ENCODE data around the gene EYS. TPM values are rescaled to one million over a fixed set of nuclear protein-coding genes. Genes with fewer than 3 reads are reported as not detected.

The EYS gene
- total and polyA plus RNA-seq, 9 of the 15 experiments (the other 6 are each of a cell fraction or from before 2014, with no cell fraction given), result 0.03 to 0.36 (median 0.10) TPM; not detected in 2

DNA sequence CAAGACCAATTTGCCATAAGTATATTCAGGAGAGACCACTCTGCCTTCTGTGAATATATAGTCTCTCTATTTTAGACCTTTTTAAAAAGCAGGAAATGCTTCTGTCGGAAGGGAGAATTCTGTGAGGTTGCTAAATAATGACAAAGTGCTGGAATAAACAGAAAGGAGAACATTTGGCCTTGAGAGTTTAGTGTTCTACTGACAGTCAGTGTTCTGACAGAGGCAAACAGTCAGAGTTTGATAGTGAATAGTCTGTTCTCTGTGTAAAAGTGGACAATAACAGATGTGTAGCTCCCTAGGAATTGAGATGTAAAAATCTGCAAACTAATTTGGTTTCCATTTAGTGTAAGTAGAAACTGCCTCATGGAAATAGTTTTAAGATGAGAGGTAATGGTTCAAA is 1850.8 kb downstream of the EYS start:
- POLR2A ChIA-PET, result no interaction called here
- intact Hi-C loops (cut with micrococcal nuclease), result no loop called here
- Histone ChIP-seq H3K9me3 (replicated peaks; ENCODE audit: control insufficient read depth, insufficient read depth, low read depth, low read length) (no peaks in the 10 kb centered on the region), H3K4me2 (ENCODE audit: insufficient read depth, low read length) (no peak overlapping the region), H3K9me1 (ENCODE audit: control insufficient read depth, insufficient read depth, low read length) (no peaks in the 10 kb centered on the region), H3K27me3 (ENCODE audit: control insufficient read depth in 2 of 2, insufficient read depth in 2 of 2, low read length in 2 of 2) (no peaks in the 10 kb centered on the region), H3K36me3 (ENCODE audit: control insufficient read depth, insufficient read depth, low read length) (no peaks in the 10 kb centered on the region), H3K4me1 (replicated peaks in 1 of 2; ENCODE audit: control insufficient read depth in 2 of 2, insufficient read depth in 2 of 2, low read length in 2 of 2) (no peaks in the 10 kb centered on the region), H4K20me1 (replicated peaks; ENCODE audit: control insufficient read depth, insufficient read depth, low read length) (no peaks in the 10 kb centered on the region), H3K27ac (ENCODE audit: extremely low read depth, low read depth, low read length) (no peak overlapping the region), H3K4me3 (no peak overlapping the region), H3K79me2 (ENCODE audit: control insufficient read depth, insufficient read depth, low read length) (no peaks in the 10 kb centered on the region), H2AFZ (ENCODE audit: low read depth, low read length) (no peak overlapping the region), H3K9ac (ENCODE audit: insufficient read depth in 1 of 2, low read depth in 2 of 2, low read length in 2 of 2) (no peak overlapping the region)
- ATAC-seq (no peak), FAIRE-seq (no peak), DNase-seq (ENCODE audit: extremely low read depth in 1 of 4, low spot score in 3 of 4) (no peak)
- no peak for TF ChIP-seq BMI1 (IDR thresholded peaks at IDR 0.05; ENCODE audit: low read length)
- TF ChIP-seq, protein P1, sequence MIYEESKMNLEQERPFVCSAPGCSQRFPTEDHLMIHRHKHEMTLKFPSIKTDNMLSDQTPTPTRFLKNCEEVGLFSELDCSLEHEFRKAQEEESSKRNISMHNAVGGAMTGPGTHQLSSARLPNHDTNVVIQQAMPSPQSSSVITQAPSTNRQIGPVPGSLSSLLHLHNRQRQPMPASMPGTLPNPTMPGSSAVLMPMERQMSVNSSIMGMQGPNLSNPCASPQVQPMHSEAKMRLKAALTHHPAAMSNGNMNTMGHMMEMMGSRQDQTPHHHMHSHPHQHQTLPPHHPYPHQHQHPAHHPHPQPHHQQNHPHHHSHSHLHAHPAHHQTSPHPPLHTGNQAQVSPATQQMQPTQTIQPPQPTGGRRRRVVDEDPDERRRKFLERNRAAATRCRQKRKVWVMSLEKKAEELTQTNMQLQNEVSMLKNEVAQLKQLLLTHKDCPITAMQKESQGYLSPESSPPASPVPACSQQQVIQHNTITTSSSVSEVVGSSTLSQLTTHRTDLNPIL (CRISPR knock-in tag; IDR thresholded peaks at IDR 0.05), result no peak
- TF ChIP-seq, protein P2, sequence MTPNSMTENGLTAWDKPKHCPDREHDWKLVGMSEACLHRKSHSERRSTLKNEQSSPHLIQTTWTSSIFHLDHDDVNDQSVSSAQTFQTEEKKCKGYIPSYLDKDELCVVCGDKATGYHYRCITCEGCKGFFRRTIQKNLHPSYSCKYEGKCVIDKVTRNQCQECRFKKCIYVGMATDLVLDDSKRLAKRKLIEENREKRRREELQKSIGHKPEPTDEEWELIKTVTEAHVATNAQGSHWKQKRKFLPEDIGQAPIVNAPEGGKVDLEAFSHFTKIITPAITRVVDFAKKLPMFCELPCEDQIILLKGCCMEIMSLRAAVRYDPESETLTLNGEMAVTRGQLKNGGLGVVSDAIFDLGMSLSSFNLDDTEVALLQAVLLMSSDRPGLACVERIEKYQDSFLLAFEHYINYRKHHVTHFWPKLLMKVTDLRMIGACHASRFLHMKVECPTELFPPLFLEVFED (CRISPR knock-in tag; conservative IDR thresholded peaks at IDR 0.05), result no peak
- TF ChIP-seq ETV5 (CRISPR knock-in tag; IDR thresholded peaks at IDR 0.05; ENCODE audit: low read depth), result no peak
- no TSS peak for BruUV-seq (replicated peaks)
- in situ Hi-C loops (cut with MboI), result no loop called here
- CTCF ChIA-PET (ENCODE audit: low intra/inter-chr PET ratio), result no interaction called here
- 0% methylated on average over 1 of the region's 1 CpG for WGBS (ENCODE audit: insufficient coverage, low coverage, missing lambda C conversion rate)
